ENCODE results near the gene NRARP. TPM values are rescaled to one million over a fixed set of nuclear protein-coding genes. Genes with fewer than 3 reads are reported as not detected.

Gene NRARP
- total and polyA plus RNA-seq, 2 of the 8 experiments (the other 6 are each of a cell fraction or from before 2014, with no cell fraction given): 32.5 to 37.2 TPM

DNA sequence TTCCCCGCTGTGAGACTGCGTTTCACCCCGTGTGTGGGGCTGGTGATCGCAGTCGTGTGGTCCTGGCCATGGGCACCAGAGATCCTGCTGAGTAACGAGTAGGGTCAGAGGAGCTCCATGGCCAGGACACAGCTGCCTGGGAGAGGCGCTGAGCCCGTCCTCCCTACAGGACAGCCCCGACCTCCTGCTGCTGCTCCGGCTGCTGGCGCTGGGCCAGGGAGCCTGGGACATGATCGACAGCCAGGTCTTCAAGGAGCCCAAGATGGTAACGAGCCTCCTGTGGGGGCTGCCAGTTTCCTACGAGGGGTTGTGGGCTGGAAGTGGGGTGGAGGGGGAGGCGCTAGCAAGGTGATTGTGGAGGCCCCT is 35.9 kb downstream of the NRARP start:
- Histone ChIP-seq H4K91ac (replicated peaks; ENCODE audit: insufficient read length, low read length) (no peak overlapping the region), H3K56ac (replicated peaks; ENCODE audit: insufficient read length, low read depth, low read length) (no peak overlapping the region), H3K27ac (ENCODE audit: low read depth, low read length) (no peak overlapping the region), H3K4me3 (ENCODE audit: extremely low read depth in 1 of 4, insufficient read depth in 2 of 4, low read depth in 3 of 4, low read length in 4 of 4) (no peak overlapping the region), H2BK20ac (ENCODE audit: low read length) (no peak overlapping the region), H4K5ac (ENCODE audit: insufficient read length, low read depth, low read length) (no peak overlapping the region), H3K36me3 (ENCODE audit: control insufficient read depth in 2 of 4, insufficient read depth in 4 of 4, low read length in 3 of 4) (peaks cover 6 to 37% (median 22%) of the 10 kb centered on the region in 4 experiments), H2BK15ac (ENCODE audit: low read length) (no peak overlapping the region), H3K4me1 (replicated peaks in 1 of 4; ENCODE audit: control insufficient read depth in 3 of 4, insufficient read depth in 4 of 4, low read length in 3 of 4) (no peaks in the 10 kb centered on the region), H3K79me2 (ENCODE audit: control insufficient read depth in 1 of 2, insufficient read depth in 2 of 2, low read length in 2 of 2) (no peaks in the 10 kb centered on the region), H2AFZ (ENCODE audit: low read length) (no peak overlapping the region), H2BK5ac (ENCODE audit: low read depth, low read length) (no peak overlapping the region), H2BK12ac (ENCODE audit: low read depth, low read length) (no peak overlapping the region), H3K9me3 (ENCODE audit: insufficient read depth in 2 of 2, low read depth in 1 of 2, low read length in 1 of 2) (no peaks in the 10 kb centered on the region), H4K20me1 (replicated peaks in 1 of 2; ENCODE audit: control insufficient read depth in 1 of 2, insufficient read depth in 2 of 2, low read length in 2 of 2) (peaks cover 0 to 10% of the 10 kb centered on the region in 2 experiments), H3K18ac (ENCODE audit: extremely low read depth, low read length) (no peak overlapping the region), H3K4me2 (ENCODE audit: insufficient read depth in 1 of 2, low read depth in 2 of 2, low read length in 2 of 2) (no peak overlapping the region), H2AK5ac (ENCODE audit: low read depth, low read length) (no peak overlapping the region), H3K4ac (replicated peaks; ENCODE audit: insufficient read length, low read depth, low read length) (no peak overlapping the region), H4K8ac (ENCODE audit: extremely low read depth, insufficient read depth, low read length) (no peak overlapping the region), H3K14ac (ENCODE audit: insufficient read length) (no peak overlapping the region), H2BK120ac (replicated peaks; ENCODE audit: low read depth, low read length) (no peak overlapping the region), H3K9ac (replicated peaks in 1 of 4; ENCODE audit: extremely low read depth in 1 of 4, low read depth in 3 of 4, low read length in 3 of 4) (no peak overlapping the region), H3K79me1 (ENCODE audit: low read depth, low read length) (no peaks in the 10 kb centered on the region), H3K23ac (ENCODE audit: insufficient read length) (no peak overlapping the region), H3K27me3 (replicated peaks in 1 of 4; ENCODE audit: control insufficient read depth in 3 of 4, extremely low read depth in 1 of 4, insufficient read depth in 3 of 4, low read length in 3 of 4) (no peaks in the 10 kb centered on the region), H3K23me2 (ENCODE audit: low read depth, low read length) (no peaks in the 10 kb centered on the region)
- DNase-seq (ENCODE audit: low read depth in 1 of 2, low spot score in 2 of 2): no peak
- ChIA-PET CTCF (ENCODE audit: partially characterized antibody) (interaction anchor here (1.7 to 2.6 kb wide), 5 partner anchors 8 to 30 kb away, joined by 4 to 11 read pairs (median 5); no protein-coding TSS in a partner anchor), POLR2A (ENCODE audit: partially characterized antibody) (interaction anchor here (1.2 to 69.9 kb wide), 3 partner anchors 9 to 137 kb away, joined by 3 to 1462 read pairs (median 1462); partner anchors contain the start of genes CYSRT1, NDOR1, NELFB and RNF208)
- no peak for FAIRE-seq
- WGBS, 2 experiments (ENCODE audit: extremely low coverage in 1 of 2, insufficient coverage in 1 of 2, insufficient read length in 1 of 2, insufficient replicate concordance in 2 of 2, low coverage in 1 of 2, low lambda C conversion rate in 2 of 2, missing lambda C conversion rate in 1 of 2): 98% methylated on average over 9 of the region's 15 CpGs; no CpG with 5 or more reads in 1 of the 2 experiments
- TF ChIP-seq SP4 (IDR thresholded peaks at IDR 0.05; ENCODE audit: low read length): no peak
- TF ChIP-seq, protein P1, sequence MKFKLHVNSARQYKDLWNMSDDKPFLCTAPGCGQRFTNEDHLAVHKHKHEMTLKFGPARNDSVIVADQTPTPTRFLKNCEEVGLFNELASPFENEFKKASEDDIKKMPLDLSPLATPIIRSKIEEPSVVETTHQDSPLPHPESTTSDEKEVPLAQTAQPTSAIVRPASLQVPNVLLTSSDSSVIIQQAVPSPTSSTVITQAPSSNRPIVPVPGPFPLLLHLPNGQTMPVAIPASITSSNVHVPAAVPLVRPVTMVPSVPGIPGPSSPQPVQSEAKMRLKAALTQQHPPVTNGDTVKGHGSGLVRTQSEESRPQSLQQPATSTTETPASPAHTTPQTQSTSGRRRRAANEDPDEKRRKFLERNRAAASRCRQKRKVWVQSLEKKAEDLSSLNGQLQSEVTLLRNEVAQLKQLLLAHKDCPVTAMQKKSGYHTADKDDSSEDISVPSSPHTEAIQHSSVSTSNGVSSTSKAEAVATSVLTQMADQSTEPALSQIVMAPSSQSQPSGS (IDR thresholded peaks at IDR 0.05; ENCODE audit: low read length): no peak
- TF ChIP-seq POU5F1 (IDR thresholded peaks at IDR 0.05; ENCODE audit: low read depth, low read length): no peak
- TF ChIP-seq, protein P2, sequence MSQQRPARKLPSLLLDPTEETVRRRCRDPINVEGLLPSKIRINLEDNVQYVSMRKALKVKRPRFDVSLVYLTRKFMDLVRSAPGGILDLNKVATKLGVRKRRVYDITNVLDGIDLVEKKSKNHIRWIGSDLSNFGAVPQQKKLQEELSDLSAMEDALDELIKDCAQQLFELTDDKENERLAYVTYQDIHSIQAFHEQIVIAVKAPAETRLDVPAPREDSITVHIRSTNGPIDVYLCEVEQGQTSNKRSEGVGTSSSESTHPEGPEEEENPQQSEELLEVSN (IDR thresholded peaks at IDR 0.05): no peak
- TF ChIP-seq CEBPB (IDR thresholded peaks at IDR 0.05; ENCODE audit: low read depth, low read length): no peak
- no peak for TF ChIP-seq ASH2L (IDR thresholded peaks at IDR 0.05; ENCODE audit: low read length)
